ENCODE results near the gene PIK3R5.

GRCh38 chr17:8968503-8968902, 3.0 kb upstream of the PIK3R5 start:
- no peak for TF ChIP-seq CTCF (IDR thresholded peaks at IDR 0.05)
- no peak for TF ChIP-seq EZH2 (IDR thresholded peaks at IDR 0.05; ENCODE audit: borderline replicate concordance, insufficient read depth, low read depth, low read length, poor library complexity, severe bottlenecking)

Measured in B cell (primary cell).